SKM-1 treated with dmso at 0.1 percent for 144 hours (cell line): Measurements from ENCODE around the gene CDIPT.

Experiments
- DNase-seq: peaks from one replicate; lab custom pipeline; 2025; ENCODE audit not compliant: unreplicated experiment; lab: John Stamatoyannopoulos, UW

CDIPT gene

DNA sequence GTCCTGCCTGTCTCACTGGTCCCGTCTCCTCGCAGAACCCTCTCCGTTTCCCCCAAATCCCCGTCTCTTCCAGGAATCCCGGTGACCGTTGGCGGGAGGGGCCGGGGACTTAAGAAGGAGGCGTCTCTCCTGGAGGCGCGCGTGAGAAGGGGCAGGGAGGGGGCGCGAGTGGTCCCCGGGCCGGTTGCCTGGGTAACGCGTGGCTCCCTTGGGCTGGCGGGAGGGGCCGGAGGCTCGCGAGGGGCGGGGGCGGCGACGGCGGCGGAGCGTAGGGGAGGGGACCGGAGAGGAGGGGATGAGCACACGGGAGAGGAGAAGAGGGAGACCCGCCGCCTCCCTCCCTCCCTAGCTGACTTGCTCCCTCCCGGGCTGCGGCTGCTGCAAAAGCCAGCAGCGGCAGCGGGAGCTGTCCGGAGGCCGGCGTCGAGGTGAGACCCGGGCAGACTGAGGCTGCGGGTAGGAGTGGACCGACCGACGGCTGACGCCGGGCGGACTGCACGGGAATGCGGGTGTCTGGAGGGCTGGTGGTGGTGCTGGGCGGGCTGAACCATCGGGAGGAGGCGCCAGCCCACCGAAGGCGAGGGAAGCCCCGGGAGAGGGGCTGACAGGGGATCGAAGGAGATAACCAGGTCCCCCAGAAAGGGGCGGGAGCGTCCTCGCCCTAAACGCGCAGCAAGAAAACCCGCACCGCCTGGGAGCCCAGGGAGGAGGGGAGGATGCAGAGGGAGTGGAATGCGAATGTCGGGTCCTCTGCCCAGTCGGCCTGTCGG lies 50.9 kb downstream of the CDIPT start, which contains the start of gene PRRT2:
Gene PRRT2 (plus strand): TSS at position 298 of the 770 bp plus-strand sequence. CDS start 862 bp downstream, outside the sequence.
- no peak for DNase-seq

GRCh38 chr16:29811170-29811895 lies 51.7 kb downstream of the CDIPT start:
- no peak for DNase-seq

DNA sequence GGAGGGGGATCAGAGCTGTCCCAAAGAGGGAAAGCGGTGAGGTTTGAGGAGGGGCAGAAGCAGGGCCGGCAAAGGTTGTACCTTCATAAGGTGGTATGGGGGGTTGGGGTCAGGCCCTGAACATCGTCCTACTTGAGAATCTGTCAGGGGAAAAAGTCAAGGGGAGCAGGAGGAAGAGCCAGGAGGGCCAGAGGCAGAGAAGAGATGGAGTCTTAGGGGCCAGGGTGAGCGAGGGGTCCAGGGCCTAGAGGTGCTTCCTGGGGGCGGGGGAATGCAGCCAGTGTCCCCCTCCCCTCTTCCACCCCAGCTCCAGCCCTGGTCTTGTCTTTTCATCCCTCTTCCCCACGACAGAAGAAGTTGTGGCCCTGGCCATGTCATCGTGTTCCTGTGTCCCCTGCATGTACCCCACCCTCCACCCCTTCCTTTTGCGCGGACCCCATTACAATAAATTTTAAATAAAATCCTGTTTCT lies 52.3 kb downstream of the CDIPT start:
- DNase-seq = no peak

DNA sequence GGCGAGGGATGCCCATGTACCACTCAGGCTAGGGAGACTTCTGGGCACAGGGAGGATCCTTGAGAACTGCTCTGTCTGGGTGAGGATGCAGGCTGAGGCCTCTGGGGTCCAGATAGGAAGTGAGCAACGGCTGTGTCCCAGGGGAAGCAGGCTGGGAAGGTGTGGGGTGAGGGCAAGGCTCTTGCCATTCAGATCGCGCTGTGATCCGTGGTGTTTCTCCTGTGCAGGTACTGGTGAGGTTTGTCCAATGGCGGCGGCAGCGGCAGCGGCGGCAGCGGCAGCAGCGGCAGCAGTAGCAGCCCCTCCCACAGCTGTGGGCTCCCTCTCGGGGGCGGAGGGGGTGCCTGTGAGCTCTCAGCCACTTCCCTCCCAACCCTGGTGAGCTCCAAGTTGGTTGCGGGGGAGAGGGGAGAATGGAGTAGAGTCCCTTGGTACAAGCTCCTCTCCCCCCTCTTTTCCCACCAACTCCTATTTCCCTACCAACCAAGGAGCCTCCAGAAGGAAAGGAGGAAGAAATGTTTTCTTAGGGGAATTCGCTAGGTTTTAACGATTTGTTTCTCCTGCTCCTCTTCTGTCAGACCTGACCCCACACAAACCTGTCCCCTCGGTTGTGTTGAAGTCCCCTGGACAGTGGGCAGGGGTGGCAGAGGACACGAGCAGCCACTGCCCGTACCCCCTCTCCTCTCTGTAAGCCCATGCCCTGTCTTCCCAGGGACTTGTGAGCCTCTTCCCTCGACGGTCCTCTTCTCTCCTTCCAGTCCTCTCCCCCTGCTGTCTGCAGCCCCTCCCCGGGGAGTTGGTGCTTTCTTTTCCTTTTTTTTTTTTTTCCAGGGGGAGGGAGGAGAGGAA lies 53.0 kb downstream of the CDIPT start:
- DNase-seq = no peak

GRCh38 chr16:29809031-29809747 lies 53.8 kb downstream of the CDIPT start:
- DNase-seq = no peak
